Measurements from ENCODE around the gene SNRNP25. TPM values are rescaled to one million over a fixed set of nuclear protein-coding genes. Genes with fewer than 3 reads are reported as not detected.

The SNRNP25 gene
- total RNA-seq, 2 donors from 2014 or later = 22.9 to 40.8 TPM

- WGBS = 49% methylated on average over 12 of the region's 12 CpGs
- Histone ChIP-seq H3K36me3 (no peaks in the 10 kb centered on the region), H3K4me1 (replicated peaks) (peaks cover 41% of the 10 kb centered on the region), H3K27ac (peak overlapping the region in 1 of 2 donors; percentile 95), H3K4me3 (no peak overlapping the region), H3K9me3 (no peaks in the 10 kb centered on the region), H3K27me3 (replicated peaks; ENCODE audit: insufficient read depth) (no peaks in the 10 kb centered on the region)
- intact Hi-C loops (cut with DNase I) = no loop called here
- no peak for DNase-seq (ENCODE audit: low spot score)
- no peak for TF ChIP-seq POLR2A (IDR thresholded peaks at IDR 0.05)
These were observed 20.6 kb downstream of the SNRNP25 start for GRCh38 chr16:74051-74746.

GRCh38 chr16:74747-75334, 21.2 kb downstream of the SNRNP25 start:
- intact Hi-C loops (cut with DNase I) = no loop called here
- H3K27me3 ChIP-seq (replicated peaks; ENCODE audit: insufficient read depth) = no peaks in the 10 kb centered on the region
- peak overlapping the region; percentile 88 to 91 for H3K27ac ChIP-seq
- H3K36me3 ChIP-seq = peaks cover 0 to 3% of the 10 kb centered on the region in 2 donors
- 83% methylated on average over 16 of the region's 16 CpGs for WGBS
- no peak for DNase-seq (ENCODE audit: low spot score)
- no peaks in the 10 kb centered on the region for H3K9me3 ChIP-seq
- no peak for TF ChIP-seq POLR2A (IDR thresholded peaks at IDR 0.05)
- TF ChIP-seq, protein P1, sequence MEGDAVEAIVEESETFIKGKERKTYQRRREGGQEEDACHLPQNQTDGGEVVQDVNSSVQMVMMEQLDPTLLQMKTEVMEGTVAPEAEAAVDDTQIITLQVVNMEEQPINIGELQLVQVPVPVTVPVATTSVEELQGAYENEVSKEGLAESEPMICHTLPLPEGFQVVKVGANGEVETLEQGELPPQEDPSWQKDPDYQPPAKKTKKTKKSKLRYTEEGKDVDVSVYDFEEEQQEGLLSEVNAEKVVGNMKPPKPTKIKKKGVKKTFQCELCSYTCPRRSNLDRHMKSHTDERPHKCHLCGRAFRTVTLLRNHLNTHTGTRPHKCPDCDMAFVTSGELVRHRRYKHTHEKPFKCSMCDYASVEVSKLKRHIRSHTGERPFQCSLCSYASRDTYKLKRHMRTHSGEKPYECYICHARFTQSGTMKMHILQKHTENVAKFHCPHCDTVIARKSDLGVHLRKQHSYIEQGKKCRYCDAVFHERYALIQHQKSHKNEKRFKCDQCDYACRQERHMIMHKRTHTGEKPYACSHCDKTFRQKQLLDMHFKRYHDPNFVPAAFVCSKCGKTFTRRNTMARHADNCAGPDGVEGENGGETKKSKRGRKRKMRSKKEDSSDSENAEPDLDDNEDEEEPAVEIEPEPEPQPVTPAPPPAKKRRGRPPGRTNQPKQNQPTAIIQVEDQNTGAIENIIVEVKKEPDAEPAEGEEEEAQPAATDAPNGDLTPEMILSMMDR (IDR thresholded peaks at IDR 0.05) = no peak
- no peak for TF ChIP-seq POLR2AphosphoS5 (IDR thresholded peaks at IDR 0.05)
- peaks cover 41% of the 10 kb centered on the region for H3K4me1 ChIP-seq (replicated peaks)
- no peak overlapping the region for H3K4me3 ChIP-seq

GRCh38 chr16:75580-76501, 22.2 kb downstream of the SNRNP25 start:
- no peaks in the 10 kb centered on the region for H3K9me3 ChIP-seq
- 52% methylated on average over 11 of the region's 11 CpGs for WGBS
- peaks cover 0 to 7% of the 10 kb centered on the region in 2 donors for H3K36me3 ChIP-seq
- H3K4me3 ChIP-seq = no peak overlapping the region
- DNase-seq (ENCODE audit: low spot score) = no peak
- intact Hi-C loops (cut with DNase I) = no loop called here
- no peak for TF ChIP-seq POLR2A (IDR thresholded peaks at IDR 0.05)
- no peak for TF ChIP-seq POLR2AphosphoS5 (IDR thresholded peaks at IDR 0.05)
- TF ChIP-seq, protein P1 (IDR thresholded peaks at IDR 0.05) = peak in 1 of 4 experiments; percentile 14
- peak overlapping the region; percentile 88 to 91 for H3K27ac ChIP-seq
- peaks cover 33% of the 10 kb centered on the region for H3K4me1 ChIP-seq (replicated peaks)
- H3K27me3 ChIP-seq (replicated peaks; ENCODE audit: insufficient read depth) = no peaks in the 10 kb centered on the region

- H3K36me3 ChIP-seq = peaks cover 0 to 7% of the 10 kb centered on the region in 2 donors
- H3K27me3 ChIP-seq (replicated peaks; ENCODE audit: insufficient read depth) = no peaks in the 10 kb centered on the region
- H3K27ac ChIP-seq = peak overlapping the region; percentile 88 to 91
- H3K9me3 ChIP-seq = no peaks in the 10 kb centered on the region
- TF ChIP-seq, protein P1 (IDR thresholded peaks at IDR 0.05) = no peak
- no peak for TF ChIP-seq POLR2AphosphoS5 (IDR thresholded peaks at IDR 0.05)
- no peak for TF ChIP-seq POLR2A (IDR thresholded peaks at IDR 0.05)
- DNase-seq (ENCODE audit: low spot score) = no peak
- H3K4me1 ChIP-seq (replicated peaks) = peaks cover 29% of the 10 kb centered on the region
- H3K4me3 ChIP-seq = peak overlapping the region; percentile 84 to 98
- WGBS = 38% methylated on average over 13 of the region's 13 CpGs
- intact Hi-C loops (cut with DNase I) = no loop called here
These were observed 23.1 kb downstream of the SNRNP25 start for GRCh38 chr16:76535-77272.
